Calu3 (cell line): ENCODE results near the gene TFAP2E. TPM values are rescaled to one million over a fixed set of nuclear protein-coding genes. Genes with fewer than 3 reads are reported as not detected.

Experiments used
- BruUV-seq: library from RNA; stranded (reverse); fragments of 400-500 nt; replicated peaks from 2 replicates; lab custom pipeline; 2021; lab: Mats Ljungman, UMichigan
- CTCF ChIA-PET: fragments of 300-600 bp; sonication (Branson Sonifier 250); formaldehyde crosslinking; loops from one replicate; lab custom pipeline; 2022; ENCODE audit warnings: antibody characterized with exemption; lab: Charles Lee
- DNase-seq: peaks from one replicate; pipeline ENCODE4 v3.0.0; 2022
- H3K27ac Mint-ChIP-seq: one replicate; pipeline ENCODE4 v1.8.0; 2022; ENCODE audit warnings: mixed read lengths; ENCODE audit not compliant: unreplicated experiment
- H3K27me3 Mint-ChIP-seq: one replicate; pipeline ENCODE4 v1.8.0; 2022; ENCODE audit warnings: mixed read lengths; ENCODE audit not compliant: unreplicated experiment
- H3K36me3 Mint-ChIP-seq: one replicate; pipeline ENCODE4 v1.8.0; 2022; ENCODE audit warnings: mild to moderate bottlenecking, moderate library complexity, mixed read lengths; ENCODE audit not compliant: insufficient read depth, unreplicated experiment
- H3K4me1 Mint-ChIP-seq: one replicate; pipeline ENCODE4 v1.8.0; 2022; ENCODE audit warnings: mild to moderate bottlenecking, low read depth, mixed read lengths; ENCODE audit not compliant: unreplicated experiment
- H3K4me3 Mint-ChIP-seq: one replicate; pipeline ENCODE4 v1.8.0; 2022; ENCODE audit warnings: mild to moderate bottlenecking, low read depth, moderate library complexity, mixed read lengths; ENCODE audit not compliant: unreplicated experiment
- H3K9me3 Mint-ChIP-seq: one replicate; pipeline ENCODE4 v1.8.0; 2022; ENCODE audit warnings: low read depth, mixed read lengths; ENCODE audit not compliant: unreplicated experiment
- CTCF ChIP-seq: fragments of 200-600 bp; IDR thresholded peaks from one replicate; pipeline ENCODE4 v1.8.0; 2022; ENCODE audit warnings: antibody characterized with exemption; ENCODE audit not compliant: unreplicated experiment
- intact Hi-C: fragments of 100-400 bp; cut with micrococcal nuclease; formaldehyde crosslinking; loops from one replicate; pipeline ENCODE4 v1.10.0; 2022; ENCODE audit not compliant: unreplicated experiment
- total RNA-seq: library from RNA; stranded (reverse); gene quantifications from 2 replicates; pipeline ENCODE4 v1.2.3, GENCODE V29; 2022

TFAP2E gene
- total RNA-seq, 1 experiment from 2014 or later: 0.26 TPM

- Mint-ChIP-seq H3K4me1 (no peaks in the 10 kb centered on the region), H3K27ac (no peak overlapping the region), H3K9me3 (no peaks in the 10 kb centered on the region), H3K27me3 (no peaks in the 10 kb centered on the region), H3K36me3 (peaks cover 36% of the 10 kb centered on the region), H3K4me3 (no peak overlapping the region)
- TF ChIP-seq CTCF: no peak
- CTCF ChIA-PET: no interaction called here
- no peak for DNase-seq
- intact Hi-C loops: no loop called here
- no TSS peak for BruUV-seq
These were observed 32.2 kb downstream of the TFAP2E start for GRCh38 chr1:35605071-35605866.

GRCh38 chr1:35605867-35606182, 32.7 kb downstream of the TFAP2E start:
- no TSS peak for BruUV-seq
- no peaks in the 10 kb centered on the region for H3K9me3 Mint-ChIP-seq
- DNase-seq: no peak

GRCh38 chr1:35611655-35612054, 38.5 kb downstream of the TFAP2E start:
- CTCF ChIA-PET: no interaction called here
- Mint-ChIP-seq H3K4me1 (no peaks in the 10 kb centered on the region), H3K27ac (no peak overlapping the region), H3K27me3 (no peaks in the 10 kb centered on the region), H3K9me3 (no peaks in the 10 kb centered on the region), H3K4me3 (no peak overlapping the region), H3K36me3 (peaks cover 14% of the 10 kb centered on the region)
- no peak for TF ChIP-seq CTCF
- no peak for DNase-seq
- BruUV-seq: no TSS peak
- intact Hi-C loops: no loop called here

More at GRCh38 chr1:35605867-35606182, 32.7 kb downstream of the TFAP2E start:
- intact Hi-C loops: no loop called here
- Mint-ChIP-seq H3K4me1 (no peaks in the 10 kb centered on the region), H3K27ac (no peak overlapping the region), H3K4me3 (no peak overlapping the region), H3K27me3 (no peaks in the 10 kb centered on the region), H3K36me3 (peaks cover 31% of the 10 kb centered on the region)
- CTCF ChIA-PET: no interaction called here
- no peak for TF ChIP-seq CTCF

- CTCF ChIA-PET: no interaction called here
- Mint-ChIP-seq H3K27me3 (no peaks in the 10 kb centered on the region), H3K27ac (no peak overlapping the region), H3K4me1 (peaks cover 6% of the 10 kb centered on the region), H3K9me3 (no peaks in the 10 kb centered on the region), H3K4me3 (no peak overlapping the region), H3K36me3 (no peaks in the 10 kb centered on the region)
- no peak for DNase-seq
- no peak for TF ChIP-seq CTCF
- BruUV-seq: no TSS peak
- intact Hi-C loops: no loop called here
These were observed 42.3 kb downstream of the TFAP2E start for GRCh38 chr1:35615440-35615839.
